Mucosa of descending colon (tissue), 3 donors: ENCODE measurements around the gene TSPAN18. TPM values are rescaled to one million over a fixed set of nuclear protein-coding genes. Genes with fewer than 3 reads are reported as not detected.

ENCODE experiments used
- ATAC-seq: fragments of 200-7000 bp; cut with Tn5 transposase; one replicate; pipeline ENCODE4 v1.9.1; 2020; ENCODE audit warnings: mild to moderate bottlenecking, moderate library complexity
- DNase-seq, 3 donors: peaks; one replicate each; pipeline ENCODE4 v3.0.0-alpha.2; 2020
- H3K36me3 ChIP-seq: fragments of 200-600 bp; one replicate; pipeline ENCODE4 v1.8.0; 2021; ENCODE audit warnings: low read depth, mild to moderate bottlenecking
- H3K4me1 ChIP-seq: fragments of 200-600 bp; one replicate; pipeline ENCODE4 v1.8.0; 2021; ENCODE audit warnings: low read depth, mild to moderate bottlenecking
- H3K4me3 ChIP-seq: fragments of 200-600 bp; one replicate; pipeline ENCODE4 v1.8.0; 2021; ENCODE audit warnings: mild to moderate bottlenecking
- H3K9me3 ChIP-seq: fragments of 200-600 bp; one replicate; pipeline ENCODE4 v1.8.0; 2021; ENCODE audit warnings: mild to moderate bottlenecking
- CTCF ChIP-seq: fragments of 200-600 bp; IDR thresholded peaks from one replicate; pipeline ENCODE4 v1.8.0; 2022; ENCODE audit warnings: antibody characterized with exemption, mild to moderate bottlenecking
- intact Hi-C, 2 donors: fragments of 100-400 bp; cut with DNase I in 1 of 2; cut with micrococcal nuclease in 1 of 2; formaldehyde crosslinking; loops; one replicate each; pipeline versions ENCODE4 v1.11.0 to v1.11.1; 2022; cut with DNase I, micrococcal nuclease
- total RNA-seq, 3 donors: library from RNA; stranded (reverse); fragmentation: NEBNext Ultra II Directional in 2 of 3; extraction: Animal tissue kit (Norgen Biotek cat#: 25700) in 2 of 3; gene quantifications; one replicate each; pipeline versions ENCODE4 v1.2.1 to v1.2.4, GENCODE V29; 2021 to 2023
- donor health status: DM: no; HTN: no; CAD: no; lungs with moderate emphysema.
- donor health status: DM: no; HTN: no; CAD: no.
- donor health status: DM: no; HTN: yes; CAD: no.

The TSPAN18 gene
- total RNA-seq, 3 donors from 2014 or later: 3.6 to 63.2 (median 8.5) TPM

GRCh38 chr11:44954051-44954906, 227.5 kb downstream of the TSPAN18 start:
- H3K36me3 ChIP-seq: no peaks in the 10 kb centered on the region
- no peak for TF ChIP-seq CTCF
- peaks cover 35% of the 10 kb centered on the region for H3K4me1 ChIP-seq
- DNase-seq: no peak
- no peak overlapping the region for H3K4me3 ChIP-seq
- intact Hi-C loops: no loop called here
- no peaks in the 10 kb centered on the region for H3K9me3 ChIP-seq
- ATAC-seq: no peak

GRCh38 chr11:44955015-44955738, 228.4 kb downstream of the TSPAN18 start:
- TF ChIP-seq CTCF: no peak
- DNase-seq (peak; percentile 50 to 84 (median 63)), ATAC-seq (peak; percentile 64)
- H3K9me3 ChIP-seq: no peaks in the 10 kb centered on the region
- no peaks in the 10 kb centered on the region for H3K36me3 ChIP-seq
- no peak overlapping the region for H3K4me3 ChIP-seq
- H3K4me1 ChIP-seq: peaks cover 39% of the 10 kb centered on the region
- intact Hi-C loops: no loop called here

GRCh38 chr11:44957040-44957515, 230.3 kb downstream of the TSPAN18 start:
- H3K4me1 ChIP-seq: peaks cover 32% of the 10 kb centered on the region

GRCh38 chr11:44957776-44958564, 231.2 kb downstream of the TSPAN18 start:
- H3K4me1 ChIP-seq: peaks cover 26% of the 10 kb centered on the region
- no peaks in the 10 kb centered on the region for H3K9me3 ChIP-seq
- H3K36me3 ChIP-seq: no peaks in the 10 kb centered on the region
- intact Hi-C loops: no loop called here
- DNase-seq (peak in 2 of 3 donors; percentile 61 to 83), ATAC-seq (peak; percentile 63)
- H3K4me3 ChIP-seq: no peak overlapping the region
- TF ChIP-seq CTCF: no peak

More at GRCh38 chr11:44957040-44957515, 230.3 kb downstream of the TSPAN18 start:
- DNase-seq (peak in 1 of 3 donors; percentile 57), ATAC-seq (no peak)
- intact Hi-C loops: no loop called here
- H3K36me3 ChIP-seq: no peaks in the 10 kb centered on the region
- no peaks in the 10 kb centered on the region for H3K9me3 ChIP-seq
- H3K4me3 ChIP-seq: no peak overlapping the region
- no peak for TF ChIP-seq CTCF

GRCh38 chr11:44959064-44959463, 232.3 kb downstream of the TSPAN18 start:
- H3K4me1 ChIP-seq: peaks cover 23% of the 10 kb centered on the region

More at GRCh38 chr11:44959064-44959463, 232.3 kb downstream of the TSPAN18 start:
- Histone ChIP-seq H3K9me3 (no peaks in the 10 kb centered on the region), H3K36me3 (no peaks in the 10 kb centered on the region), H3K4me3 (no peak overlapping the region)
- no peak for DNase-seq
- TF ChIP-seq CTCF: no peak
- no peak for ATAC-seq
- intact Hi-C loops: no loop called here
